Osteocyte (in vitro differentiated cells): ENCODE results near the gene TNN. TPM values are rescaled to one million over a fixed set of nuclear protein-coding genes. Genes with fewer than 3 reads are reported as not detected.

Source experiments
- DNase-seq: peaks from one replicate; pipeline ENCODE4 v3.0.0; 2021; ENCODE audit warnings: mixed read lengths; ENCODE audit not compliant: unreplicated experiment; ENCODE audit errors: extremely low spot score
- H3K27ac Mint-ChIP-seq: one replicate; pipeline ENCODE4 v1.8.0; 2021; ENCODE audit warnings: mild to moderate bottlenecking, mixed read lengths; ENCODE audit not compliant: unreplicated experiment
- H3K27me3 Mint-ChIP-seq: one replicate; pipeline ENCODE4 v1.8.0; 2021; ENCODE audit warnings: mixed read lengths; ENCODE audit not compliant: unreplicated experiment
- H3K36me3 Mint-ChIP-seq: one replicate; pipeline ENCODE4 v1.8.0; 2021; ENCODE audit warnings: mixed read lengths; ENCODE audit not compliant: unreplicated experiment
- H3K4me1 Mint-ChIP-seq: one replicate; pipeline ENCODE4 v1.8.0; 2021; ENCODE audit warnings: mixed read lengths; ENCODE audit not compliant: unreplicated experiment
- H3K4me3 Mint-ChIP-seq: one replicate; pipeline ENCODE4 v1.8.0; 2021; ENCODE audit warnings: mild to moderate bottlenecking, moderate library complexity, mixed read lengths; ENCODE audit not compliant: unreplicated experiment
- H3K9me3 Mint-ChIP-seq: one replicate; pipeline ENCODE4 v1.8.0; 2021; ENCODE audit warnings: mixed read lengths; ENCODE audit not compliant: unreplicated experiment
- total RNA-seq: library from RNA; stranded (reverse); gene quantifications from 2 replicates; pipeline ENCODE4 v1.2.1, GENCODE V29; 2021
- TF ChIP-seq, protein P1 (sequence below): fragments of 200-600 bp; sonication (generic); IDR thresholded peaks from 2 replicates; pipeline ENCODE4 v1.5.0; 2021; ENCODE audit warnings: antibody characterized with exemption, mild to moderate bottlenecking, moderate library complexity

TNN gene
- total RNA-seq, 1 donor from 2014 or later, result not detected

DNA sequence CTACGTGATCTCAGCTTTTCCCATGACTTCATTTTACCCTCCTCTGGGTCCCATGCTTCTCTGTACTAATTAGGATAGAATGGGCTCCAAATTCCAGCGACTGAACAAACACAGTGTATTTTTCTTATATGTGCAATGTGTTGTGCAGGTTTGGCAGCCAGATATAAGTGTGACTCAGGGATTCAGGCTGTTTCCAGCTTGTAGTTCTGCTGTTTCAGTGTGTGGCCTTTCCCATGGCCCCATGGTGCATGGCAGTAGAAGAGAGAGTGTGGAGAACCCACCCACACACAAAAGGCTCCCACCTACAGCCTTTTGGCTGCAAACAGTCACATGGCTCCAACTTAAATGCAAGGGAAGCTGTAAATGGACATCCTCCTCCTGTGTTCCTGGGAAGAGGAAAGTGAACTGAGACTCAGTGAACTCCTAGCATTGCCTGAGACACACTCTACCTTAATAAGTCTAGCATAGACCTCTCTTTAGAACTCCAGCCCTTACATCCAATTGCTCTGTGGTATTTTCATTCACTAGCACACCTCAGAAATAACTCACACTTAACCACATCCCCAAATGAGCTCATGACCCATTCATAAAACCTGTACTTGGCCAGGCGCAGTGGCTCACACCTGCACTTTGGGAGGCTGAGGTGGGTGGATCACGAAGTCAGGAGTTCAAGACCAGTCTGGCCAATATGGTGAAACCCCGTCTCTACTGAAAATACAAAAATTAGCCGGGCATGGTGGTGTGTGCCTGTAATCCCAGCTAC is 66.2 kb downstream of the TNN start:
- H3K36me3 Mint-ChIP-seq, result no peaks in the 10 kb centered on the region
- DNase-seq, result no peak
- no peak overlapping the region for H3K27ac Mint-ChIP-seq
- H3K9me3 Mint-ChIP-seq, result no peaks in the 10 kb centered on the region
- H3K27me3 Mint-ChIP-seq, result peaks cover 2% of the 10 kb centered on the region
- H3K4me1 Mint-ChIP-seq, result peaks cover 26% of the 10 kb centered on the region
- H3K4me3 Mint-ChIP-seq, result no peak overlapping the region
- TF ChIP-seq, protein P1, sequence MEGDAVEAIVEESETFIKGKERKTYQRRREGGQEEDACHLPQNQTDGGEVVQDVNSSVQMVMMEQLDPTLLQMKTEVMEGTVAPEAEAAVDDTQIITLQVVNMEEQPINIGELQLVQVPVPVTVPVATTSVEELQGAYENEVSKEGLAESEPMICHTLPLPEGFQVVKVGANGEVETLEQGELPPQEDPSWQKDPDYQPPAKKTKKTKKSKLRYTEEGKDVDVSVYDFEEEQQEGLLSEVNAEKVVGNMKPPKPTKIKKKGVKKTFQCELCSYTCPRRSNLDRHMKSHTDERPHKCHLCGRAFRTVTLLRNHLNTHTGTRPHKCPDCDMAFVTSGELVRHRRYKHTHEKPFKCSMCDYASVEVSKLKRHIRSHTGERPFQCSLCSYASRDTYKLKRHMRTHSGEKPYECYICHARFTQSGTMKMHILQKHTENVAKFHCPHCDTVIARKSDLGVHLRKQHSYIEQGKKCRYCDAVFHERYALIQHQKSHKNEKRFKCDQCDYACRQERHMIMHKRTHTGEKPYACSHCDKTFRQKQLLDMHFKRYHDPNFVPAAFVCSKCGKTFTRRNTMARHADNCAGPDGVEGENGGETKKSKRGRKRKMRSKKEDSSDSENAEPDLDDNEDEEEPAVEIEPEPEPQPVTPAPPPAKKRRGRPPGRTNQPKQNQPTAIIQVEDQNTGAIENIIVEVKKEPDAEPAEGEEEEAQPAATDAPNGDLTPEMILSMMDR, result no peak

DNA sequence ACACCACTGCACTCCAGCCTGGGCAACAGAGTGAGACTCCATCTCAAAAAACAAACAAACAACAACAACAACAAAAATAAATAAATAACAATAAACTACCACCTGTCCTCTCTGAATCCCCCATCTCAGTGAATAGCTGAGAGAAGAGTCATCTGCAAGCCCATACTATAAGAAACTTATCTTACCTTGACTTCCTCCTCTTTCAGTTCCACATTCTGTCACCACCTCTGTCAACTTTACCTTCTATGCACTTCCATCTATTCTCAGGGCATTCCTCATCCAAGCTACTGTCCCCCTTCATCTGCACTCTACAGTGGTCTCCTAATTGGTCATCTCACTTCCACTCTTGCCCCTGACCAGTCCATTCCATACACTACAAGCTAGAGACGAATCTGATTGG is 66.9 kb downstream of the TNN start:
- H3K36me3 Mint-ChIP-seq, result no peaks in the 10 kb centered on the region
- DNase-seq, result no peak

DNA sequence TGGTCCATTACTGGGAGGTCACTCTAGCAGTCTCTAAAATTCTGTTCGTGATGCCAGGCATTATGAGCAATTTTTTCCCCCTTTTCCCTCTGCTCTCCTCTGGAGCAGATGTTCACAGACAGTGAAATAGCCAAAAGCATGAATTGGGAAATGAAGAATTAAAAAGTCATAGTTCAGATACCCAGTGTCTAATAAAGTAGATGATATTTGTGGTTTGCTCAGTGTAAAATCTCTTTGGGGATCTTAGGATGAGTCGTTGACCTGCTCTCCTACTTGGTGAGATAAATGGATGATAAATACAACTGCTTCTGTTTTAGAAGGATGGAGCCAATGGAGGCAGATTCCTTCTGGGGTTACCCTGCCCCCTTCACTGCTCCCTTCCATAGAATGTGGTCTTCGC is 68.6 kb downstream of the TNN start:
- peaks cover 2% of the 10 kb centered on the region for H3K27me3 Mint-ChIP-seq
- H3K9me3 Mint-ChIP-seq, result no peaks in the 10 kb centered on the region
- H3K36me3 Mint-ChIP-seq, result no peaks in the 10 kb centered on the region
- H3K4me1 Mint-ChIP-seq, result peaks cover 13% of the 10 kb centered on the region
- no peak for DNase-seq
- TF ChIP-seq, protein P1, result no peak
- H3K27ac Mint-ChIP-seq, result no peak overlapping the region
- no peak overlapping the region for H3K4me3 Mint-ChIP-seq

More for the DNA sequence above, 66.9 kb downstream of the TNN start:
- Mint-ChIP-seq H3K27ac (no peak overlapping the region), H3K27me3 (peaks cover 2% of the 10 kb centered on the region), H3K4me1 (peaks cover 26% of the 10 kb centered on the region), H3K9me3 (no peaks in the 10 kb centered on the region), H3K4me3 (no peak overlapping the region)
- TF ChIP-seq, protein P1, result no peak

DNA sequence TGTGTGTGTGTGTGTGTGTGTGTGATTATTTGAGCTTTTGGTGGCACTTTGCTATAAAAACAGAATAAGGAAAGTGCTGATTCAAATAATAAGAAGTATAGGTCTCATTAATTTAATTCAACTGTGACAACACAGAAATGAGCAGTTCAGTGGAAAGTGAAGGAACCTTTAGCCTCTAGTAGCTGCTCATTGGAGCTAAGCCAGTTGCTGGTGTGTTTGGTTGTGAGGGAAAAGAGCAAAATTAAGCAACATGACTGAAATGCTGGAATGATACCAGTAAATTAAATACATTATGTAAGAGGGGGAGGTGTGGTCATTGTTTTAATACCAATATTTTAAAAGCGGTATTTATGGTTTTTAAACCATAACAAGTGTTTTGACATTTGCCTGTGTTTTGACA is 69.7 kb downstream of the TNN start:
- H3K27ac Mint-ChIP-seq, result no peak overlapping the region
- TF ChIP-seq, protein P1, result no peak
- peaks cover 6% of the 10 kb centered on the region for H3K4me1 Mint-ChIP-seq
- DNase-seq, result no peak
- H3K36me3 Mint-ChIP-seq, result no peaks in the 10 kb centered on the region
- no peak overlapping the region for H3K4me3 Mint-ChIP-seq
- H3K27me3 Mint-ChIP-seq, result peaks cover 2% of the 10 kb centered on the region
- no peaks in the 10 kb centered on the region for H3K9me3 Mint-ChIP-seq

DNA sequence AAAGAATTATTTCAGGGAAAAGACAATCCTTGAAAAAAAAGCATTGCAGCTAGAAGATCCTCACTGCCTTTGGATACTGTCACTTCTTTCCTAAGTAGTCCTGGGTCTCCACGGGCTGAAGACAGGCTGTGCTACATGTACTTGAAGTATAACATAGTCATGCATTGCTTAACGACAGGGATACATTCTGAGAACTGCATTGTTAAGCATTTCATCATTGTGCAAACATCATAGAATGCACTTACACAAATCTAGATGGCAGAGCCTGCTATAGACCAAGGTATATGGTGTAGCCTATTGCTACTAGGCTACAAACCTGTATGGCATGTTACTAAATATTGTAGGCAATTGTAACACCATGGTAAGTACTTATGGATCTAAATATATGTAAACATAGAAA is 70.9 kb downstream of the TNN start:
- TF ChIP-seq, protein P1, result no peak
- Mint-ChIP-seq H3K36me3 (no peaks in the 10 kb centered on the region), H3K4me3 (no peak overlapping the region), H3K27me3 (peaks cover 2% of the 10 kb centered on the region), H3K27ac (no peak overlapping the region), H3K4me1 (peaks cover 1% of the 10 kb centered on the region), H3K9me3 (no peaks in the 10 kb centered on the region)
- DNase-seq, result no peak
